HUES64 (cell line): ENCODE data around the gene RFX8.

Experiments
- H3K27ac ChIP-seq: 2 replicates; pipeline ENCODE4 v1.7.0; 2013; ENCODE audit warnings: low read depth, low read length, inconsistent platforms
- H3K27me3 ChIP-seq: 2 replicates; pipeline ENCODE4 v1.6.1; 2013; ENCODE audit warnings: mild to moderate bottlenecking, low read length; ENCODE audit not compliant: insufficient read depth
- H3K36me3 ChIP-seq: 2 replicates; pipeline ENCODE4 v1.6.1; 2013; ENCODE audit warnings: mild to moderate bottlenecking, low read length; ENCODE audit not compliant: insufficient read depth
- H3K4me1 ChIP-seq: 2 replicates; pipeline ENCODE4 v1.6.1; 2013; ENCODE audit warnings: mild to moderate bottlenecking, low read length, moderate library complexity; ENCODE audit not compliant: insufficient read depth
- H3K4me3 ChIP-seq: 2 replicates; pipeline ENCODE4 v1.5.1; 2013; ENCODE audit warnings: mild to moderate bottlenecking, low read length, moderate library complexity
- H3K9ac ChIP-seq: 2 replicates; pipeline ENCODE4 v1.6.1; 2013; ENCODE audit warnings: mild to moderate bottlenecking, low read depth, low read length
- H3K9me3 ChIP-seq: 2 replicates; pipeline ENCODE4 v1.6.1; 2013; ENCODE audit warnings: low read depth, low read length; ENCODE audit not compliant: insufficient read depth
- WGBS: fragments of 150-250, 120-280 bp; methylation state at CpG from one replicate; pipeline ENCODE4 v1.1.7; 2013; ENCODE audit warnings: missing lambda C conversion rate; 5-methylcytosine and 5-hydroxymethylcytosine counted together

Gene RFX8

GRCh38 chr2:101398116-101398821, 76.6 kb downstream of the RFX8 start:
- Histone ChIP-seq H3K27me3 (no peaks in the 10 kb centered on the region), H3K9ac (no peak overlapping the region), H3K27ac (no peak overlapping the region), H3K9me3 (no peaks in the 10 kb centered on the region), H3K4me3 (no peak overlapping the region), H3K4me1 (peaks cover 11% of the 10 kb centered on the region; the same call in 1 of the 2 replicates), H3K36me3 (no peaks in the 10 kb centered on the region)
- WGBS = 78% methylated on average over 9 of the region's 10 CpGs

GRCh38 chr2:101396316-101396717, 78.6 kb downstream of the RFX8 start:
- Histone ChIP-seq H3K36me3 (no peaks in the 10 kb centered on the region), H3K27me3 (no peaks in the 10 kb centered on the region), H3K4me1 (peaks cover 11% of the 10 kb centered on the region; the same call in 1 of the 2 replicates), H3K4me3 (no peak overlapping the region), H3K9me3 (no peaks in the 10 kb centered on the region), H3K27ac (no peak overlapping the region), H3K9ac (no peak overlapping the region)
- WGBS = 95% methylated on average over 1 of the region's 2 CpGs

- H3K9ac ChIP-seq = no peak overlapping the region
- no peak overlapping the region for H3K27ac ChIP-seq
- no peaks in the 10 kb centered on the region for H3K27me3 ChIP-seq
- H3K9me3 ChIP-seq = no peaks in the 10 kb centered on the region
- H3K36me3 ChIP-seq = no peaks in the 10 kb centered on the region
- peaks cover 11% of the 10 kb centered on the region; the same call in 1 of the 2 replicates for H3K4me1 ChIP-seq
- 90% methylated on average over 6 of the region's 6 CpGs for WGBS
- no peak overlapping the region for H3K4me3 ChIP-seq
These were observed 79.2 kb downstream of the RFX8 start for GRCh38 chr2:101395545-101396315.

GRCh38 chr2:101388232-101388631, 86.7 kb downstream of the RFX8 start:
- peaks cover 45% of the 10 kb centered on the region for H3K27me3 ChIP-seq
- H3K36me3 ChIP-seq = no peaks in the 10 kb centered on the region
- no peaks in the 10 kb centered on the region for H3K4me1 ChIP-seq
- no peak overlapping the region for H3K4me3 ChIP-seq
- no peak overlapping the region for H3K9ac ChIP-seq
- WGBS = 57% methylated on average over 4 of the region's 4 CpGs
- H3K27ac ChIP-seq = no peak overlapping the region
- H3K9me3 ChIP-seq = no peaks in the 10 kb centered on the region

GRCh38 chr2:101387151-101387834, 87.6 kb downstream of the RFX8 start, which contains the start of gene CREG2:
TSS of gene CREG2 (minus strand) at chr2:101387503. CDS start at chr2:101387457, 46 bp downstream.
- H3K36me3 ChIP-seq = no peaks in the 10 kb centered on the region
- peaks cover 45% of the 10 kb centered on the region for H3K27me3 ChIP-seq
- peak within 1 kb of the TSS; percentile 78 for H3K4me3 ChIP-seq
- whole genome bisulfite sequencing = 1% methylated on average over 79 of the region's 79 CpGs
- H3K27ac ChIP-seq = no peak within 1 kb of the TSS
- H3K4me1 ChIP-seq = no peaks in the 10 kb centered on the region
- H3K9ac ChIP-seq = peak within 1 kb of the TSS; percentile 64
- H3K9me3 ChIP-seq = no peaks in the 10 kb centered on the region

- Histone ChIP-seq H3K9me3 (no peaks in the 10 kb centered on the region), H3K27me3 (peaks cover 45% of the 10 kb centered on the region), H3K9ac (peak overlapping the region; percentile 64; the same call in 1 of the 2 replicates), H3K4me3 (peak overlapping the region; percentile 78), H3K27ac (no peak overlapping the region), H3K4me1 (no peaks in the 10 kb centered on the region), H3K36me3 (no peaks in the 10 kb centered on the region)
- 2% methylated on average over 45 of the region's 45 CpGs for WGBS
These were observed 88.2 kb downstream of the RFX8 start for GRCh38 chr2:101386599-101387150.

GRCh38 chr2:101383016-101383541, 91.8 kb downstream of the RFX8 start:
- no peak overlapping the region for H3K4me3 ChIP-seq
- H3K27me3 ChIP-seq = peaks cover 39% of the 10 kb centered on the region

GRCh38 chr2:101382442-101382841, 92.5 kb downstream of the RFX8 start:
- no peak overlapping the region for H3K4me3 ChIP-seq
- no peak overlapping the region for H3K9ac ChIP-seq
- H3K36me3 ChIP-seq = no peaks in the 10 kb centered on the region
- no peak overlapping the region for H3K27ac ChIP-seq
- WGBS = 78% methylated on average over 2 of the region's 2 CpGs
- no peaks in the 10 kb centered on the region for H3K9me3 ChIP-seq
- peaks cover 32% of the 10 kb centered on the region for H3K27me3 ChIP-seq
- H3K4me1 ChIP-seq = no peaks in the 10 kb centered on the region

More at GRCh38 chr2:101383016-101383541, 91.8 kb downstream of the RFX8 start:
- no peak overlapping the region for H3K9ac ChIP-seq
- no peaks in the 10 kb centered on the region for H3K9me3 ChIP-seq
- WGBS = 83% methylated on average over 7 of the region's 7 CpGs
- no peaks in the 10 kb centered on the region for H3K4me1 ChIP-seq
- no peaks in the 10 kb centered on the region for H3K36me3 ChIP-seq
- no peak overlapping the region for H3K27ac ChIP-seq

- H3K9ac ChIP-seq = no peak overlapping the region
- no peak overlapping the region for H3K4me3 ChIP-seq
- no peaks in the 10 kb centered on the region for H3K4me1 ChIP-seq
- no peak overlapping the region for H3K27ac ChIP-seq
- no peaks in the 10 kb centered on the region for H3K9me3 ChIP-seq
- peaks cover 12% of the 10 kb centered on the region for H3K27me3 ChIP-seq
- no peaks in the 10 kb centered on the region for H3K36me3 ChIP-seq
- WGBS = 93% methylated on average over 11 of the region's 11 CpGs
These were observed 94.5 kb downstream of the RFX8 start for GRCh38 chr2:101380376-101380775.

- Histone ChIP-seq H3K4me1 (no peaks in the 10 kb centered on the region), H3K9me3 (no peaks in the 10 kb centered on the region), H3K9ac (no peak overlapping the region), H3K27ac (no peak overlapping the region), H3K27me3 (0 out of 2 replicates have a peak, but pooled peaks cover 3% of the 10 kb centered on the region), H3K4me3 (no peak overlapping the region), H3K36me3 (no peaks in the 10 kb centered on the region)
- WGBS = 94% methylated on average over 2 of the region's 2 CpGs
These were observed 95.8 kb downstream of the RFX8 start for GRCh38 chr2:101379091-101379490.
